Daoy (cell line): ENCODE results near the gene RPS28. TPM values are rescaled to one million over a fixed set of nuclear protein-coding genes. Genes with fewer than 3 reads are reported as not detected.
"Not testable (repeated sequence)": the region's sequence is repeated elsewhere in the genome, so short reads cannot be mapped to it uniquely, and the experiment has no call there.

ENCODE experiments used
- DNase-seq: peaks from one replicate; pipeline ENCODE4 v3.0.0-alpha.2; 2015; ENCODE audit warnings: low read depth
- total RNA-seq: library from RNA; depleted of rRNA; stranded (reverse); fragments of >200 nt; shearing (Covaris generic); gene quantifications from 2 replicates; pipeline ENCODE4 v1.2.3, GENCODE V29; 2014

The RPS28 gene
- total RNA-seq, 1 experiment from 2014 or later = 153 TPM

GRCh38 chr19:8320564-8321066, 681 bp upstream of the RPS28 start:
- no peak for DNase-seq

GRCh38 chr19:8321986-8322637, 816 bp downstream of the RPS28 start:
- no peak for DNase-seq

- DNase-seq = no peak
These were observed 1.3 kb downstream of the RPS28 start for GRCh38 chr19:8322638-8322997.

- no peak for DNase-seq
These were observed 2.5 kb downstream of the RPS28 start for GRCh38 chr19:8323781-8324185.

- peak; percentile 37 for DNase-seq
These were observed 3.1 kb downstream of the RPS28 start for GRCh38 chr19:8324186-8325050.

GRCh38 chr19:8325454-8325853, 4.2 kb downstream of the RPS28 start:
- DNase-seq = no peak

GRCh38 chr19:8329996-8330395, 8.7 kb downstream of the RPS28 start:
- DNase-seq = no peak

GRCh38 chr19:8331263-8331845, 10.1 kb downstream of the RPS28 start:
- DNase-seq = no peak

- no peak for DNase-seq
These were observed 11.9 kb downstream of the RPS28 start for GRCh38 chr19:8332976-8333766.

GRCh38 chr19:8333767-8334457, 12.6 kb downstream of the RPS28 start:
- no peak for DNase-seq

- DNase-seq = peak; percentile 72
These were observed 13.4 kb downstream of the RPS28 start for GRCh38 chr19:8334458-8335342.

- no peak for DNase-seq
These were observed 14.2 kb downstream of the RPS28 start for GRCh38 chr19:8335343-8336071.

GRCh38 chr19:8336072-8336569, 14.8 kb downstream of the RPS28 start:
- no peak for DNase-seq

GRCh38 chr19:8336660-8337059, 15.4 kb downstream of the RPS28 start:
- no peak for DNase-seq

GRCh38 chr19:8337728-8338127, 16.4 kb downstream of the RPS28 start:
- DNase-seq = no peak

GRCh38 chr19:8338835-8339234, 17.5 kb downstream of the RPS28 start:
- DNase-seq = no peak

- no peak for DNase-seq
These were observed 19.2 kb downstream of the RPS28 start for GRCh38 chr19:8340341-8341096.

- not testable (repeated sequence) for DNase-seq
These were observed 20.2 kb downstream of the RPS28 start for GRCh38 chr19:8341504-8341903.

GRCh38 chr19:8342316-8342683, 21.0 kb downstream of the RPS28 start:
- DNase-seq = no peak
